Stimulated activated CD4-positive, alpha-beta T cell treated with anti-CD3 and anti-CD28 coated beads, Interleukin-12 subunit alpha, Interleukin-12 subunit beta, amount 100 ng/mL, for 48 hours (primary cell): ENCODE results near the gene HES2.
"Not testable (repeated sequence)": the region's sequence is repeated elsewhere in the genome, so short reads cannot be mapped to it uniquely, and the experiment has no call there.

Experiments used
- DNase-seq, 3 donors: peaks; one replicate each; pipeline ENCODE4 v3.0.0-alpha.2; 2020; ENCODE audit warnings: low read depth in 2 of 3, low spot score in 1 of 3

Gene HES2

GRCh38 chr1:6454856-6455751 is 35.4 kb upstream of the HES2 start:
- DNase-seq: no peak

- DNase-seq: not testable (repeated sequence)
Measured at GRCh38 chr1:6453895-6454855, 34.5 kb upstream of the HES2 start.

GRCh38 chr1:6450943-6451373 is 31.2 kb upstream of the HES2 start:
- DNase-seq: no peak

- DNase-seq: not testable (repeated sequence)
Measured at GRCh38 chr1:6450486-6450885, 30.8 kb upstream of the HES2 start.

GRCh38 chr1:6450005-6450450 is 30.3 kb upstream of the HES2 start:
- no peak for DNase-seq

DNA sequence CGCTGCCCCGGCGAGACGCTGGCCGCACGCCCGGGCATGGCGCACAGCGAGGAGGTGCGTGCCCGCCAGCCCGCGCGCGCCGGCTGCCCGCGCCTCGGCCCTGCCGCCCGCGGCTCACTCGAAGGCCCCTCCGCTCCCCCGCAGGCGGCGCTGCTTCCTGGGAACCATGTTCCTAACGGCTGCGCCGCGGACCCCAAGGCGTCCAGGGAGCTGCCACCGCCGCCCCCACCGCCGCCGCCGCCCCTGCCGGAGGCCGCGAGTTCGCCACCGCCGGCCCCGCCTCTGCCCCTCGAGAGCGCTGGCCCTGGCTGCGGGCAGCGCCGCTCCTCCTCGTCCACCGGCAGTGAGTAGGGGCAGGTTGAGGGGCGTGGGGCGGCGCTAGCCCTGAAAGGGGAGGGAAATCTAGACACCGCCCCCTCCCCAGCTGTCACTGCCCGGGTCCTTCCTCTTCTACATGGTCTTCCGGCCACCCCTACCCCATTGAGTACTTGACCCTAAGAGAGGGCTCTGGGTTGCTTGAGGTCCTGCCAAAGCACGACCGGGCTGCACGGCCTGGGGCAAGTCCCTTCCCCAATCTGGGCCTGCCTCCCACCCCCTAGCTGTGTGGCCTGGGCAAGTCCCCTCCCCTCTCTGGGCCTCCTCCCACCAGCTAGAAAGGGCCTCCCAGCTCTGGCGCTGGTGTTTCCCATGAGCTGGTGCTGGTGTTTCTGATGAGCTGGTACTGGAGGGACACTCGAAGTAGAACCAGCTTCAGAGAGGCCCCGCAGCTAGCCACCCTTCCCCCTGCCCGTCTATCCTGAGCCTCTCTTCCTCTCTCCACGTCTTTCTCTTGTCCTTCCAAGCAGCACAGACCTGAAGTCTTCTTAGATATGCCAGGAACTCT is 29.3 kb upstream of the HES2 start:
- no peak for DNase-seq

GRCh38 chr1:6447818-6448748 is 28.4 kb upstream of the HES2 start:
- no peak for DNase-seq

GRCh38 chr1:6447016-6447817 is 27.5 kb upstream of the HES2 start:
- DNase-seq: no peak

- no peak for DNase-seq
Measured at GRCh38 chr1:6446665-6447015, 26.9 kb upstream of the HES2 start.

DNA sequence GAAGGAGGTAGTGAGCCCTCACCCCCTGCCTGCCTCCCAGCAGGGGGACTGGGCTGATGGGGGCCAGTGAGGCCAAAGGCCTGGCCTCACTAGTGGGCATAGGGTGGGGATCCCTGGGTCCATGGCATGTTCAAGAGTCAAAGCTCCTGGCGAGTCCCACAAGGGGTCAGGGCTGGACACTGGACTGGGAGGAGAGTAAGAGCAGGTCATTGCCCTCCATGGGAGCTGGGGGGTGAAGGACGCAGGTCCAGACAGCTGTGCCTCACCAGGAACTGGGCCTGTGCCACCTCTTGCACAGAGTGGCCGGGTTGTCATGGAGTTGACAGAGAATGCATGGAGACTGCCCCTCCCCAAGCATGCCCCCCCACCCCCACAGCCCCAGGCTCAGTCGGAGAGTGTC is 26.2 kb upstream of the HES2 start:
- not testable (repeated sequence) for DNase-seq

DNA sequence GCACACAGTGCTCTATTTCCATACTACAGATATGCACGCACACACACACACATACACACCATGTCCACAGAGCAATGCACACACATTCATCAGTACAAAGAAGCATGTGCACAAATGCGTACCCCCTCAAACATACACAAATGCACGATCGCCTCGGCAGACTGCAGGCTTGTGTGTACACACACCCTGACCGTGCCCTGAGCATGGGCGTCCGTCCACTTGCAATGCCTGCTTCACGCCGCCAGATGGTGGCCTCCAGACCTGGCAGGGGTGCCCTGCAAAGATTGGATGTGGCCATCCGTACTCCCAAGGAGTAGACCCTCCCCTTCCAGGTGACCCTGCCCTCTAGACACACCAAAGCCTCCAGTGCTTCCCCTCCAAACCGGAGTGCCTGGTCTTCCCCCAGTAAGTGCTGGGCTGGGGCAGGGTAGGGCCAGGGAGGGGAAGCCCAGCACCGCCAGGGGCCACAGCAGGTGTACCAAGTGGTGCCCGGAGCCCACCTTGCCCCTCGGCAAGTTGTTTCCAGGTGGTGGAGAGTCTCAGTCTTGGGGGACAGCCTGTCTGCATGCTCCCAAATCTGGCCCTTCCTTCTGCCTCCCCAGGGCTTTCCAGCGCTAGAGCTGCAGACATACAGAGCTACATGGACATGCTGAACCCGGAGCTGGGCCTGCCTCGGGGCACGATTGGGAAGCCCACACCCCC is 25.5 kb upstream of the HES2 start:
- DNase-seq: no peak

DNA sequence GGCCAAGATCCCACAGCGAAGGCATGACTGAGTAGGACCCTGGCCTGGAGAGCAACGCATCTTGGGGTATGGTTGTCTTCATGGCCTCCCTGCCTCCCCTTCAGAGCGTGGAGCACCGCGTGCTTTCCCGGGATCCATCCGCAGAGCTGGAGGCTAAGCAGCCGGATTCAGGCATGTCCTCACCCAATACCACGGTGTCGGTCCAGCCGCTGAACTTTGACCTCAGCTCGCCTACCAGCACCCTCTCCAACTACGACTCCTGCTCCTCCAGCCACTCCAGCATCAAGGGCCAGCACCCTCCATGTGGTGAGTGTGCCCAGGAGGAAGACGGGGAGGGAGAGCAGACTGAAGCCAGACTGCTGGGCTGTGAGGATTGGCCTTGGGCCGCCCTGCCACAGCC is 24.7 kb upstream of the HES2 start:
- DNase-seq: no peak

DNA sequence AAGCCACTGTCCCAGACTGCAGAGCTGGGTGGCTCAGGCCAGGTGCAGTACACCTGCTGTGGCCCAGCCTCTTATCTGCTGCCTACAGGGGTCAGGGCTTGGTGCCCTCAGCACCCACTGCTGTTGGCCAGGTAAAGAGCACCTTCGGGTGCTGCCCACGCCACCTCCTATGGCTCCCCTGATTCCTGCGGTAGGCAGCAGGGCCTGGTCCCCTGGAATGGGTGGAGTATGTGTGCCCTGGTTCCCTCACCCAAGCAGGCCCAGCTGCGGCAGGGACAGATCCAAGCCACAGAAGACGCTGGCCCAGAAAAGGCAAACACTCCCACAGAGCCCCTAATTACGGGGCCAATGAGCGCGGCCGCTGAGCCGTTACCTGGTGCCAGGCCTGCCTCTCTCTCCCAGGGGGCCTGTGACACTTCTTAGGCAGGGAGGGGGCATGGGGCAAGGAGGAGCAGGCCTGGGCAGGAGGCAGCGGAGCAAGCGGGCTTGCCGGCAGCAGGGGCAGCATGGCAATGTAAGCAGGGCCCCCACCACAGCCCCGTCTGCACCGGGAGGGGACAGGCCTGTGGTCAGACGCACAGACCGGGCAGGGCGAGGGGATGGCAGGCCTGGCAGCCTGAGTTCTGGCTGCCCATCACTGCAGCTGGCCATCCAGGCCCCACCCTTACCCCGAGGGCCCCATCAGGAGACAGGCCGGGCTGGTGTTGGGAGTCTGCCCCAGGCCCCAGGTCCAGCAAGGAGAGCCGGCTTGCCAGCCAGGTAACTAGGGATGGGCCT is 23.8 kb upstream of the HES2 start:
- DNase-seq: no peak

DNA sequence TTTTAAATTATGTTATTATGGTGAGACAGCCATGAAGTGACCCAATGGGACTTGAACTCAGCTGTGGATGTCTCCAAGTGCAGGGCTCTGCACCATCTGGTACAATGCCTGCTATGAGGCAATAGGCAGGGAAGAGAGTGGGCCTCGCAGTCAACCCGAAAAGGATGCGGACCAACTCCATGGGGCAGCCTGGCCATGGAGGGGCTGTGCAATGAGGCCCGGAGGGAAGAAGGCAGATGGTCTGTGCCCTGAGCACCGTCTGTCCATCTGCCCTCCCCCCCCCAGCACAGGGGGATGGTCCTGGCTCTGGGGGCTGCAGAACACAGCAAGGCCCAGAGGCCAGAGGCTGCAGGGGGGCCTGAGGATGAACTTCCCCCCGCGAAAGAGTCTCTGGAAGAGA is 21.9 kb upstream of the HES2 start:
- DNase-seq: no peak

- peak; percentile 55 to 69 (median 56) for DNase-seq
Measured at GRCh38 chr1:6440198-6441126, 20.7 kb upstream of the HES2 start.

DNA sequence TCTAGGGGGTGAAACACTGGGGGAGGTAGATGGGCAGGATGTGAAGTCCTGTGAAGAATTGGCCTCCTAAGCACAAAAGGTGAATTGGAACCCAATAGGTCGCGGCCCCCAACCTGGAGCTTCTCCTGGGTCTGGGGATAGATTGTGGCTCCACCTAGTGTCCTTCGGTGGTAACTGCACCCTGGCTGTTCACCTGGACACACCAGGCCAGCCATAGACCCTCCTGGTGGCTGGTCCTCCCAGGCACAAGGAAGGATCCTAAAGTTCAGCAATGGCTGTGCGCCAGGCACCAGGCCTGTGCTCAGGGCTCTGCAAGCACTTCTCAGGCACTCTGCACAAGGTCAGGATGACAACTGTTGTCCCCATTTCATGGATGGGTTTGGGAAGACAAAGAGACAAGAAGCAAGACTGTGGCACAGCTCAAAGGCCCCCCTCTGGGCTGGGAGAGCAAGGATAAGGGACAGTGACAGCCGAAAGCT is 18.4 kb upstream of the HES2 start:
- peak; percentile 50 to 78 (median 61) for DNase-seq
